GM21390 (cell line): ENCODE results near the gene OLIG3.

Experiments used
- ATAC-seq: cut with Tn5 transposase; IDR thresholded peaks from one replicate; pipeline ENCODE4 v1.9.1; 2021; ENCODE audit not compliant: unreplicated experiment

OLIG3 gene

DNA sequence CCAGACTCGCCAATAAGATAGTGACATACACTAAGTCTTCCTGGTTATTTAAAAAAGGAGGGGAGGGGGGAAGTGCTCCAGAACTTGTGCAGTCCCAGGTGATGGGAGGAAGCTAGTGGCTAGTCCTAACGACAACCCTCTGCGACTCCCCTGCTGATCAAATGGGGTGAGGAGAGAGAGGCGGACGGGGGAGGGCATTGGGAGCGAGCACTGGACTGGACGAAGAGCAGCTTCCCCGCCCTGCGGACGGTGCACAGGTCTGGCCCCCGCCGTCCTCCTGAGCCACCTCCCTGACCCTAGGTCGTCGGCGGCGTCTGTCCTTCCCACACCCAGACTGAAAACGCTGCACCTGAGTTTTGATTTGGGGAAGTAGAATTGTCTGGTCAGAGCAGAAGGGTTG is 2.2 kb upstream of the OLIG3 start:
- no peak for ATAC-seq

DNA sequence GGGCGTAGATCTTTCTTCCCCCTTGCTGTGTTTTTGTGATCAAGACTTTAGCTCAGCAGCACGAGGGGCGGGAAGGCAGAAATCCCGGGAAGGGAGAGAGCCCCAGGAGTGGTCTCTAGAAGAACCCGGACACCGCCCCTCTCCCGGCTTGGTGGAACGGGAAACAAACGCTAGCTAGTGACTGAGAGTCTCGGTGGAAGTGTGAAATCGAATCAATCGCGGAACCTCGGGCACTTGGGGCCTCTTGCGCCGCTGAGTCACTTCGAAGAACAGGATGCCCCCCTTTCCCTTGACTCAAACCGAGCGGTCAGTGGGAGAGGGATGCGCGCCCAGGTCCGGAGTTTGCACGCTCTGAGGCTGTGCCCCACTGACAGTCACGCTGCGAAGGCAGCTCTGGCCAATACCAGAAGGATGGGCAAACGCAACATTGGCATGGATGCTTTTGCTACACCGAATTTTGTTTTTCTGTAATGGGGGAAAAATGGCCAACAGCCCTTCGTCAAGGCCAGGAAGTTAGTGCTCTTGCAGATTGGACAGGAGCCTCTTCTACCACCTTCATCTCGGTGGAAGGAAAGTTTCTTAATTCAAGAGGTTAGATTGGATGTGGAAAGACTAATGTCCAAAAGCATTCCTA is 1.6 kb upstream of the OLIG3 start:
- ATAC-seq = no peak

DNA sequence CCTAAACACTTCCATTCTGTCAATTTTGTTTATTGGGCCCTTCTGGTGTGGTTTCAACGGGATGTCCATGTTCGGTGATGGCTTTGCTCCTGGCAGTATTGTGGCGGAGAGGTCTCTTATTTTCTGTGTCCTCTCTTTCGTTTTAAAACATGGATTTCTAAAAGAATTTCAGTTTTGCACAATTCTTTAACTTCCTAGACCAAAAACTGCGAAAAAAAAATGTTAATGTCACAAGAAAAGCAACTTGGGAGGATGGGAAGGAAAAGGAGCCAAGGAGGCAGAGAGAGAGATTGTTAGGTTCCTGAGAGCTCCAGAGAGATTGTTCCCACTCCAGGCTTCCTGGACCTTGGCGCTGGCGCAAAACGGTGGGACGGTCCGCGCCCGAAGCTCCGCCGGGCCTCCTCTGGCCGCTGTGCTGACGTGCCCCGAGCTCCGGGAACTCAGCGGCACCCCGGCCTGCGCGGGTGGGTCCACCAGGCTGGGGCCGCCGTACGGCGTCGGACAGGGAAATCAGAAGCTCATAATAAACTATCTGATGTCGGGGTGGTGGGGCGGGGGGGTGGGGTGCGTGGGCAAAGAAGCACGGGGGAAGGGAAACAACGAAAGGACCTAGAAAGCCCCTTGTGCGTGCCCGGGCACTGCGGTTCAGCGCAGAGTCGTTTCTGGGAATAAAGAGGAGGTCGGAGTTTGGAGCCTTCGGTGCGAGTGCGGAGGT is 951 bp upstream of the OLIG3 start:
- ATAC-seq = no peak

DNA sequence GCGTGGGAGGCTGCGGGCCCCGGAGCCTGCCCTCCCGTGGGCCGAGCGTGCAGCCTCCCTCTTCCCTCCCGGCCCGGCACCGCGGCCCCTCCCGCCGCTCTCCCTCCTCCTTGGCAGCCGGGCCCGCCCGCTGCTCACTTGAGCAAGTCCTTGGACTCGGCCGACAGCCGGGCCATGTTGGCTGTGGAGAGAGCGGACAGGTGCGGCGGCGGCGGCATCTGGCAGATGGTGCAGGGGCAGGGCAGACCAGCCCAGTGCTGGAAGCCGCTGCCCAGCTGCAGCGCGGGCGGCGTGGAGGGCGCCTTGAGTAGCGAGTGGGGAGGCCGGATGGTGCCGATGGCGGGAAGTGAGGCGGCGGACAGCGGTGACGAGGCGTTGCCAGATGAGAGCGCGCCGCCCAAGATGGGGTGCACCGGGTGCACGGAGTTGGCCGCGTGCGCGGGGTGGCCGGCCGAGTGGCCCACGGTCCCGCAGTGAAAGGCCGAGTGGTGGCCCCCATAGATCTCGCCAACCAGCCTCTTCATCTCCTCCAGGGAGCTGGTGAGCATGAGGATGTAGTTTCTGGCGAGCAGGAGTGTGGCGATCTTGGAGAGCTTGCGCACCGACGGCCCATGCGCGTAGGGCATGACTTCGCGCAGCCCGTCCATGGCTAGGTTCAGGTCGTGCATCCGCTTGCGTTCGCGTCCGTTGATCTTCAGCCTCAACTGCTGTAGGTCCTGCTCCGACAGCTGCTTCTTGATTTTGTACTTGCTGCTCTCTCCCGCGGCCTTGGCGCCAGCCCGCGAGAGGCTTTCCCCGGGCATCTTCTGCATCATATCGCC is 766 bp downstream of the OLIG3 start:
- no peak for ATAC-seq

DNA sequence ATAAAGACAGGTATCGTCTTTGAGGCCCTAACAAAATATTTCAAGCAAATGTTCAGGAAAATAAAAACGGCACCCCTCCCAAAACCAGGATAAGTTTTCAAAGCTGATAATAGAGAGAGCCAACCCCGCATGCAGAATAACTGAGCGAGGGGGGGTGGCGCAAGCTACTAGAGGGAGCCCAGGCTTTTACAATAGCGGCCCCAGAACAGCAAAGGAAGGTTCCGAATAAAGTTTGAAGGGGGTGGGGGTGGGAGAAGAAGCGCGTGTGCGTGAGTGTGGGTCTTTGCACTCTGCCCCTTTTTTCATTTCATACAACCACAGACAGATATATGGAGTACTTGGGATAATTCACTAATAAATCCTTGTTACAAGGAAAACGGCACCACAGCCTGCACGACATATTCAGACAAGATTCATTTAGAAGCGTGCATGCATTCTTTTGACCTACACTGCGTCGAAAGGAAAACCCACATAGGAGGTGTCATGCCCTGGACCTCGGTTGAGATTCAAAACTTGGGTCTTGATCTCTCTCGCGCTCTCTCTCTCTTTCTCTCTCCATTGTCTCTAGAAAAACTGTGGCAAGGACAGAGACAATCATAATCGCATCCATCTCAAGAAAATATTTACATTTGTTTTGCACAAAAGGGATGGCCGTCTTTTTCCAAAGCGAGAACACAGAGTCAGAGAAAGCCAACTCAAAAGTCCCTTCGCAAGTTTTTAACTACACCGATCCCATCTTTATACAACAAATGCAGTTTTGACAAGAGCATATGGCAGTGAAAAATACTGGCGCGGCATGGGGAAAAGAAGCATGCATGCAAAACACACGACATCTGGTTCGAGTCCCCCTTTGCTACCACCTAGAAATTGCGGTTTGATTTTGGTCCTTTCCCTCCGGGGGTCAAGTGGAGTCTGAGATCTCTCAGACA is 1.6 kb downstream of the OLIG3 start:
- no peak for ATAC-seq

DNA sequence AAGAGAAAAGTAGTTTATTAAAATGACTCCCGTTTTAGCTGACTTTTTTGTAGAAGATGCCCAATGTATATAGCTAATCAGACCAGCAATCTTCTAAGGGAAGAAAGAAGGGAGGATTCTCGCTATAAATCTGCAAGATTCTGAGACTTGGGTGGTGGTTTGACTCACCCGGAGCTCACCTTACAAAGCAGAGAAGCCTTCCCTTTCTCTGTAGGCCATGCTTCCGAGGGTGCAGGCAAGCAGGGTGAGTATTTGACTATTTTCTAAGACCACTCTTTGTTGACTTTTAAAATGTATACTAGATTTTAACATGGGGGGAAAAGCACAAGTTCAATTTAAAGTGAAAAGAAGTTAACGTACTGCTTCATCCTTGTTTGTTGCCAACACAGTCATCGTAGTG is 2.7 kb downstream of the OLIG3 start:
- no peak for ATAC-seq

DNA sequence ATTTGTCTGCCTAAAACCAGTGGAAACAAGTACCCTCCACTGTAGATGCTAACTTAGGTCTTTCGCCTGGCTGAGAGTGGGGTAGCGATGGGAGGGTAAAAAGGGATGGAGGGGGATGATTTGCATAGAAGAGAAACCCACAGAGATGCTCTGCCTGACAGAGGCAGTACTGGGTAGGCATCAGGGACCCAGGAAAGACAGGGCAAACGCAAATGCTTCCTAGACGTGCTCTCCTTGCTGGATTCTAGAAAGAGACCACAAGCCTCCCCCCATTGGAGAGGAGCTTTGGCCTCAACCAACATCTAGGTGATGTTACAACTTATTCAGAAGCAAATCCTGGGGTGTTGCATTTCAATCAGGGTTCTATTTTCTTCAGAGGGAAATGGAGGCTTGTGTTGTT is 3.2 kb downstream of the OLIG3 start:
- no peak for ATAC-seq

DNA sequence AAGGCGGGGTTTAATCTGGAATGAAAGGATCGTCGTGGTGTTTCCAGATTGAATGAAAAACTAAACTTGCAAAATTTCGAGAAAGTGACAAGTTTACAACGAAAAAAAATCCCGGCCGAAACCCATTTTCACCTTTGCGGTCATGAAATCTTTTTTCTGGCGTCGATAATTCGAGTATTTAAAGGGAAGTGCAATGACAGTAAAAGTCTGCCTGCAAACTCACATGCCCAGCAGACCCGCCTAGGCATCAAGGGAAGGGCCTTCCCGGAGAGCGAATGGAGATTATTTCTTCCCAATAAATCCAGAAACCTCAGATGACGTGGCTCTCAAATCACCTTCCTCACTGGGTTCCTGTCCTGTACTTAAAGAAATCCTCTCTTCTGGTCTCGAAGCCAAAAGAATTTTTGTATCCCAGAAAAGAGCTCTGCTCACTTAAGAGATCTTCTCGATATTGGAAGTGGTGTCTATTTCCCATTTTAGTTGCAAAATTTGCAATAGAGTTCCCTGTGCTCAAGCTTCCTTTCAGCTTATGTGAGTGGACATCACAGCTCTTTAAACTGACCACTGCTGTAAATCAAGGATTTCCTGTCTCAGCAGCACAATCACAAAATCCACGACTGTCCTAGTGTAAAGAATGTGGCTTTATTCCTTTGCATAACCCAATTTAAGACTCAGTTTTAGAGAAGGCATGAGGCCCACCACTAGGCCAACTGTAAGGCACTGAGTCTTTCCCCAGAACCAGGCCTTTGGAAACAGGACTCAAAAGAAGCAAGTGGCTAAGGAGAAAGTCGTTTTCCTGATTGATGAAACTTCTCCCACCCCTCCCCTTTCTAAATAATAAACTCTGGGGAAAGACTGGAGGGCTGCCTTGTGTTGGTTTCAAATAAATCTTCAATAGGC is 3.9 kb downstream of the OLIG3 start:
- ATAC-seq = no peak

DNA sequence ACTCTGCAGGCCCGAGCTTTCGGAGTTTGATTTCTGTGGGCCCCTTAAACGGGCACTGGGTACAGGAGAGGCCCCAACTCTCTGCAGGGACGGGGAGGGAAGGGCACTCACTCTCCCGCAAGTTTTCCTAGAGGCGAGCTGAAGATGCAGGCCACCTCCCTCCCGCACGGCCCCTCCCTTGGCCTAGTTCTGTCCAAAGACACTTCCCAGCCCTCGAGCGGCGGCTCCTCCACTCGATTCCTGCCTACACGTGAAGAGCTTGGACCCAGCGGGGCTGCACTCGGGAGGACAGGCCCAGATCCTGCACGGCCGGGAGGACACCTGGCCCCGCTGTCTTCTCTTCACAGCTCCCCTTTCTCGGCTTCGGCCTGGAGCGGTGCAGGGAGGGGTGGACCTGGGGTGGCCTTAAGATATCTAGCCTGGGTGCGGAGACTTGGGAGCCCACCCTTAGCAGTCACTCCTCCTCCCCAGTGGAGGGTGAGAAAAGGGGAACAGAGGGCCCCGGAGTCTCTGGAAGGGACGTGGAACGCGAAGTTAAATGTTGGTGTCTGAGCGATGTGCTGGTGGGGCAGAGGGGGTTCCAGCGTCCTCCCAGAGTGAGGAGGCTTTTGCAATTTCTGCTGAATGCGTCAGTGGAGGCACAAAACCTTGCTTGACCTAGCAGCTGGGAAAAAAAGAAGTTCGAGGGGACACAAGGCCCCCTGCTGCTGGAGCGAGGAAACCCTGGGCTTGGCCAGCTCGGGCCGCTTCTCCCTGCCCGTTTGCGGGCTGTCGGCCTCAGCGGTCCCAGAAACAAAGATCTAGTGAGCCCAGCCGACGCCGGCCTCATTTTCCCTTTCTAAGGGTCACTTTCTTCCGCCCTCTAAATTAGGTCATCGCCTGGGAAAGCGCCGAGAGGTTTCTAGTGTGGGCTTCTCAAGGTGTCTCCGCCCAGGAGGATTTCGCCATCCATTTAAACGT is 4.9 kb downstream of the OLIG3 start:
- no peak for ATAC-seq

DNA sequence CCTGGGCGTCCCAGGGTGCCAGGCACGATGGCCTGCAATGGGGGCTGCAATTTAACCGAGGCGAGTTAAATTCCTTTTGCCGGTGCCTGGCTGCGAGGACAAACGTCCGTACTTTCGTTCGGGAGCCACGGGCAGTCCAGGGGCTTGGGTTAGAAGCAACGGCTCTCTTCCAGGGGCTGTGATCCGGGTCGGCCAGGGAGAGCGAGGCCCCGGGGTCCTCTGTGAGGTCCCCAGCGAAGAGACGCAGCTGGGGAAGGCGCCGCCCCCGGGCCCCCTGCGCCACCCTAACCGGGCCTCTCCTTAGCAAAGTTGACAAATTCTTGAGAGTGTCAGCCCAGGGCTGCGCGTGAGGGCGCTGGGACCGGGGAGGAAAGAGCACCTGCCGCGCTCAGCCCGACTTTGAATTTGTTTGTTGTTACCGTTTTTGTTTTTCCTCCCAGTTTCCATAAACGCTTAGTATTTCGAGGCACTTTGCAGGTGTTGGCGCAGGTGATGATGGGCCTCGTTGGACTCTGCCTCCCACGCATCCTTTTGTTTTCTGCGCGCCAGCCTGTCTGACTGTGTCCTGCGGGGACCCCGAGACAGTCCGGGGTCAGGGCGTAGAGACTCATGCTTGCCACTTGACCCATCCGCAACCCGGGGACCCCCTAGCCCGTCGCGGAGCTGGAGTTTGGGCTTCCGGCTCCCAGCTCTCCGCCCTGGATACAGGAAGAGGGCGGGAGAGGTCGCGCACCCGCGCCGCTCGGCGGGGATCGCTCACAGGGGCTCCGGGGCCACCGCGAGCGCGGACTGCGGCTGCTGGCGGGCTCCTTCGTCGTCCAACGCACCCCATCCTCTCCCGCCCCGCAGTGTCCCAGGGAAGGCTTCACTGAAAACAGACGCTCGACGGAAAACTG is 5.8 kb downstream of the OLIG3 start:
- ATAC-seq = no peak

DNA sequence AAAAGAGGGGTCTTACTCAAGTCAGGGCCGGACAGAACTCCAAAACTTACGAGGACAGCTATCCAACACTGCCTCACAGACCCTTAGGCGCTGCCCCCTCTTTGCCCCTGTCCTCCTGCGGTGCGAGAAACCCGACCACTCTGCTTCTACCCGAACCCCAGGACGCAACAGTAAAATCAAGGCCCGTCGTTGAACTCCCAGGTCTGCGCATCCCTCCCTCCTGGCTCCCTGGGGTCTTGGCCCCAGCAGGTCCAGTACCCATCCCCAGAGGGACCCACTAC is 6.4 kb downstream of the OLIG3 start:
- ATAC-seq = no peak

DNA sequence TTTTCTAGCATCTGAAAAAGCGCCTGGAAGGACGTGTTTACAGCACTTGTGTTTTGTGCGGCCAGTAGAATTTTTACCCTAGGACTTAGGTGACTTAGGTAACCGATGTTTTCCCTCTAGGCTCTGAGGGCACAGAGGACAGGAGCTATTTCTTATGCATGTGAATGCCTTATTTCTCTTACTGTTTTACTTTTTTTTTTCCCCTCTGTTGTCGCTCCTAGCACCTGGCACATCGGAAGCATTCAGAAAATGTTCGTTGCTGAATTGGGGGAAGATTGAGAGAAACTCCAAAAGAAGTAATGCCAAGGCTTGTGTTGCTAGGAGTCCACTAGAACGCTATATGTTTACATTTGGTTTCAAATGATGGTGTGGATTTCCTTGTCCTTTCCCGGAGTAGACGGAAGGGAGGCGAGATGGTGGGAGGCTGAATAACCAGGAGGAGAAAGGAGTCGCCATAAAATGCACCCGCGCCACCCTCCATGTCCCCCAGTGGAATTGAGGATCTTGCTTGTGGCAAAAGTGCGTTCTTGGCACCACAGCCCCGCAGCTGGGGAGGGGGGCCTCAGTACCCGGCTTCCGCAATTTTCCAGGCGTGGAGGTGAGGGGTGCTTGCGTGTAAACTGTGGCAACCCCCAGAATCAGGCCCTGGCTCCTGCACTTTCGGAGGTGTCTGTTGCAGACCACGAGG is 6.9 kb downstream of the OLIG3 start:
- ATAC-seq = no peak

DNA sequence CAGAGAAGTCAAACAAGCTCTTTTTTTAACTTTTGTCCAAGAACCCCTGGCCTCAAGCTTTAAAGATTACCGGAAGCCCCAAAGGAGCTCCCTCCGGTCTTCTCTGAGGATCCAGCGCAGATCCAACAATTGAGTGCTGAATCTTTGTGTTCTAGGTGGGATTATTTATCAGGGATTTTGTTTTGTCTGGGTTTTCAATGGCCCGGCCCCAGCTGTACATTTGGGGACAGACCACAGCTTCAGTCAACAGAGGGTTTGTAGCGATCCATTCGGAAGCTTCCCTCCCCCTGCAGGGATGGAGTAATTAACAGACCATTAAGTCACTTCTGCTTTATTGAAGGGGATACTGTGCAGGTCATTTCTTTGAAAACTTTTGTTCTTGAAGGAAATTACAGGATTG is 7.8 kb downstream of the OLIG3 start:
- no peak for ATAC-seq

DNA sequence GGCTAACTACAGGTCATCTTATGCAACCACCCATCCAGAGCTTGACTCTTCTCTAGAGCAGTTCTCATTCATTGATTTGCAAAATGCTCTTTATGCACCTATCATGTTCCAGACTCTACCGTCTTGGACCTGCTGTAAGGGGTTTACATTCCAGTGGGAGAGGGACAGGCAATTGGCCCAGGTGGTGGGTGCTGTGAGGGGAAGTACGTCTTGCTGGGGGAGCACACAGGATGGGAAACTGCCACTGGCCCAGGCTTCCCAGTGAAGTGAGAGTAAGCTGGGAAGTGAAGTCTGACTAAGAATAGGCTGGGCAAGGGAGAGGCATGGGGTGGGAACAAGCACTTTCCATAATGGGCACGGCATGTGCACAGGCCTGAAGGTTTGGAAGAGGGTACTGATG is 13.8 kb downstream of the OLIG3 start:
- no peak for ATAC-seq

DNA sequence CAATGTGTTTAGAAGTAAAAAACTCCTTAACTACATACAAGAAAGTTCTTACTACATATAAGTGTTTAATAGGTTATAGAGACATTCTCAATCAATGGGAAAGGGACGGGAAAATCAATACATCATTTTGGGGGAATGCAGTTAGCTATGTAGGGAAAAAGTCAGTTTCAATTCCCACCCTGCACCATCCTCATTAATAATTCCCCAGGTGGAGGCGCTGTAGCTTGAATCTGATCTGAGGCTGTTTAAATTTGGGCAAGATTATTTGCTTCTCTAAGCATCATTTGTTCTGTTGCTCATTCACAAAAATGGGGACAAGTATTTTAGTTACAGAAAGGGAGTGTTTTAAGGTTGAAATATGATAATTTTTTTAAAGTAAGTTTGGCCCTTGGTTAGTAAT is 19.1 kb downstream of the OLIG3 start:
- no peak for ATAC-seq

DNA sequence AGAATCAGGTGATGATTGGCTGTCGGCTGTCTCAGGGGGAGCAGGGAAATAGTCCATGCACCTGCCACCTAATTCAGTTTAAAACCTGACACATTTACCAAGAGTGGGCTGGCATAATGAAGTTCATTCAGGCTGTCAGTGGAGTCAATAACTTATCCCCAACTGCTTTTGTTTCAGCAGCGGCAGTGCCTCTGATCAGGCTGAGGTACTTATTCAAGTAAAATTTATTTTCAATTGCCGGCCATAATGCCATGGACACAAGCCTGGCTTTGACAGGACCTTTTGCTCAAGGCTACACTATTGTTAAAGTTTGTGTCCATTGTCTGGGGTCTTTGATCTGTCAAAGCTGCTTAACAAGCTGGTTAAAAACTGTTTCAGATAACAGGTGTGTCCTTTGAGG is 20.6 kb downstream of the OLIG3 start:
- ATAC-seq = no peak

DNA sequence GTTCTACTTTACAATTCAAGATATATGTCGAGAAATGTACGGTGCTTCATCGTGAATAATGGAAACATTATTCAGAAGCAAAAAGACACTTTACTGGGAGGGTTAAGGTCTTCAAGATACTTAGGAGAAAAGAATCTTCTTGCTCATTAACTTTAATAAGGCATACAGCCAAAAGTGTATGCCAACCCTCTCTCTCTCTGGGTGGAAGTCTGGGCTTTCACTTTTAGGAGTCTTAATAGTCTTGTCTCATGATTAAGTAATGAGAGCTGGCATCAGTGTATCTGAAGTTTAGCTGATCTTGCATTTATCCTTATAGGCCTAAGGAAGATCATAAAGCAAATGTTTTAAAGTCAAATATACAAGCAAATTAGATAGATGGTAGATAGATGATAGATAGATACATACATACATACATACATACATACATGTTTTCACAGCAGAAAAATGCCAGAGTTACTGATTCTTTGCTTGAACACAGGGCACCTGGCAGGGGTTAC is 21.5 kb downstream of the OLIG3 start:
- no peak for ATAC-seq
